H1 (cell line): Measurements from ENCODE around the gene EXTL1. TPM values are rescaled to one million over a fixed set of nuclear protein-coding genes. Genes with fewer than 3 reads are reported as not detected.

Experiments used
- CTCF ChIA-PET: fragments of 300-600 bp; sonication (Branson Sonifier 250); formaldehyde crosslinking; loops from one replicate; lab custom pipeline; 2021; ENCODE audit not compliant: partially characterized antibody; lab: Charles Lee
- POLR2A ChIA-PET: fragments of 300-600 bp; sonication (Branson Sonifier 250); formaldehyde crosslinking; loops from one replicate; lab custom pipeline; 2021; ENCODE audit warnings: inconsistent platforms; ENCODE audit not compliant: partially characterized antibody; lab: Charles Lee
- DNase-seq, 2 experiments: peaks; one replicate each; pipeline versions ENCODE4 v3.0.0 to v3.0.0-alpha.2; 2010 to 2022; ENCODE audit warnings: low spot score in 2 of 2, low read depth in 1 of 2, mixed read lengths in 1 of 2
- FAIRE-seq: peaks from 2 replicates; lab custom pipeline; 2011; peaks lifted over from hg19 to GRCh38; lab: Jason Lieb, UNC
- H2AFZ ChIP-seq: 2 replicates; pipeline ENCODE4 v1.8.1; 2012; ENCODE audit warnings: low read length, inconsistent platforms
- H2AK5ac ChIP-seq: 2 replicates; pipeline ENCODE4 v1.6.1; 2013; ENCODE audit warnings: low read depth, low read length
- H2BK120ac ChIP-seq: replicated peaks from 2 replicates; pipeline ENCODE3; 2013; ENCODE audit warnings: low read depth, low read length, inconsistent platforms
- H2BK12ac ChIP-seq: 2 replicates; pipeline ENCODE4 v1.6.1; 2013; ENCODE audit warnings: low read depth, low read length
- H2BK15ac ChIP-seq: 2 replicates; pipeline ENCODE4 v1.6.1; 2013; ENCODE audit warnings: low read length
- H2BK20ac ChIP-seq: 2 replicates; pipeline ENCODE4 v1.6.1; 2013; ENCODE audit warnings: low read length
- H2BK5ac ChIP-seq: 2 replicates; pipeline ENCODE4 v1.6.1; 2013; ENCODE audit warnings: low read depth, low read length
- H3K14ac ChIP-seq: 2 replicates; pipeline ENCODE4 v1.6.1; 2013; ENCODE audit warnings: inconsistent platforms; ENCODE audit not compliant: insufficient read length
- H3K18ac ChIP-seq: 2 replicates; pipeline ENCODE4 v1.6.1; 2013; ENCODE audit warnings: low read length; ENCODE audit errors: extremely low read depth
- H3K23ac ChIP-seq: 2 replicates; pipeline ENCODE4 v1.6.1; 2013; ENCODE audit warnings: inconsistent platforms; ENCODE audit not compliant: insufficient read length
- H3K23me2 ChIP-seq: 2 replicates; pipeline ENCODE4 v1.6.1; 2013; ENCODE audit warnings: low read depth, low read length
- H3K27ac ChIP-seq: 2 replicates; pipeline ENCODE4 v1.6.1; 2011; ENCODE audit warnings: low read depth, low read length, inconsistent platforms
- H3K27me3 ChIP-seq, 4 experiments: replicated peaks in 1 of 4; 1 replicate in 1 of 4; 2 replicates in 3 of 4; pipeline versions ENCODE4 v1.6.1 to v1.8.1; 2011 to 2013; ENCODE audit warnings: low read length in 3 of 4, mild to moderate bottlenecking in 3 of 4, inconsistent platforms in 2 of 4, mixed read lengths in 2 of 4, moderate library complexity in 1 of 4; ENCODE audit not compliant: control insufficient read depth in 3 of 4, insufficient read depth in 3 of 4; ENCODE audit errors: extremely low read depth in 1 of 4
- H3K36me3 ChIP-seq, 4 experiments: 2 replicates each; pipeline versions ENCODE4 v1.6.1 to v1.8.1; 2011 to 2013; ENCODE audit warnings: mild to moderate bottlenecking in 4 of 4, low read length in 3 of 4, moderate library complexity in 2 of 4, control low read depth in 1 of 4, inconsistent platforms in 1 of 4; ENCODE audit not compliant: insufficient read depth in 4 of 4, control insufficient read depth in 2 of 4
- H3K4ac ChIP-seq: replicated peaks from 2 replicates; pipeline ENCODE3; 2013; ENCODE audit warnings: low read length, low read depth, mixed read lengths, inconsistent platforms; ENCODE audit not compliant: insufficient read length
- H3K4me1 ChIP-seq, 4 experiments: replicated peaks in 1 of 4; 1 replicate in 1 of 4; 2 replicates in 3 of 4; pipeline versions ENCODE4 v1.6.1 to v1.8.1; 2011 to 2013; ENCODE audit warnings: low read length in 3 of 4, inconsistent platforms in 2 of 4, mixed read lengths in 1 of 4; ENCODE audit not compliant: insufficient read depth in 4 of 4, control insufficient read depth in 3 of 4
- H3K4me2 ChIP-seq, 2 experiments: 2 replicates each; pipeline versions ENCODE4 v1.6.1 to v1.8.1; 2011 to 2013; ENCODE audit warnings: low read depth in 2 of 2, low read length in 2 of 2, control low read depth in 1 of 2, inconsistent platforms in 1 of 2, mild to moderate bottlenecking in 1 of 2; ENCODE audit not compliant: insufficient read depth in 1 of 2
- H3K4me3 ChIP-seq, 4 experiments: fragments of 200-600, 300-600 bp in 1 of 4; sonication (generic), shearing (Covaris generic), sonication (Bioruptor Twin) in 1 of 4; 2 replicates each; pipeline versions ENCODE4 v1.5.1 to v1.8.1; 2011 to 2016; ENCODE audit warnings: low read length in 4 of 4, low read depth in 3 of 4, control low read depth in 2 of 4, inconsistent platforms in 2 of 4, mild to moderate bottlenecking in 2 of 4, mixed read lengths in 1 of 4, moderate library complexity in 1 of 4; ENCODE audit not compliant: insufficient read depth in 2 of 4; ENCODE audit errors: extremely low read depth in 1 of 4
- H3K56ac ChIP-seq: replicated peaks from 2 replicates; pipeline ENCODE3; 2013; ENCODE audit warnings: low read depth, mild to moderate bottlenecking, mixed read lengths, low read length, inconsistent platforms; ENCODE audit not compliant: insufficient read length
- H3K79me1 ChIP-seq: 2 replicates; pipeline ENCODE4 v1.6.1; 2013; ENCODE audit warnings: low read depth, low read length, control low read depth
- H3K79me2 ChIP-seq, 2 experiments: 2 replicates each; pipeline versions ENCODE4 v1.6.1 to v1.8.1; 2012 to 2013; ENCODE audit warnings: low read length in 2 of 2, mild to moderate bottlenecking in 2 of 2, inconsistent platforms in 1 of 2; ENCODE audit not compliant: insufficient read depth in 2 of 2, control insufficient read depth in 1 of 2
- H3K9ac ChIP-seq, 4 experiments: replicated peaks in 1 of 4; 1 replicate in 1 of 4; 2 replicates in 3 of 4; pipeline versions ENCODE4 v1.6.1 to v1.8.1; 2011 to 2013; ENCODE audit warnings: low read depth in 3 of 4, low read length in 3 of 4, control low read depth in 2 of 4, mild to moderate bottlenecking in 2 of 4, moderate library complexity in 2 of 4, inconsistent platforms in 1 of 4; ENCODE audit errors: extremely low read depth in 1 of 4
- H3K9me3 ChIP-seq, 2 experiments: 2 replicates each; pipeline versions ENCODE4 v1.6.1 to v1.8.1; 2012 to 2013; ENCODE audit warnings: mild to moderate bottlenecking in 2 of 2, moderate library complexity in 2 of 2, control low read depth in 1 of 2, inconsistent platforms in 1 of 2, low read depth in 1 of 2, low read length in 1 of 2, mixed read lengths in 1 of 2; ENCODE audit not compliant: insufficient read depth in 2 of 2
- H4K20me1 ChIP-seq, 2 experiments: replicated peaks in 1 of 2; 2 replicates each; pipeline versions ENCODE3 to v1.8.1; 2011 to 2013; ENCODE audit warnings: inconsistent platforms in 2 of 2, low read length in 2 of 2, mild to moderate bottlenecking in 1 of 2; ENCODE audit not compliant: insufficient read depth in 2 of 2, control insufficient read depth in 1 of 2
- H4K5ac ChIP-seq: 2 replicates; pipeline ENCODE4 v1.6.1; 2013; ENCODE audit warnings: low read length, low read depth, mixed read lengths, inconsistent platforms; ENCODE audit not compliant: insufficient read length
- H4K8ac ChIP-seq: 2 replicates; pipeline ENCODE4 v1.8.0; 2013; ENCODE audit warnings: mild to moderate bottlenecking, moderate library complexity, low read length, inconsistent platforms; ENCODE audit not compliant: insufficient read depth; ENCODE audit errors: extremely low read depth
- H4K91ac ChIP-seq: replicated peaks from 2 replicates; pipeline ENCODE3; 2013; ENCODE audit warnings: low read length, mixed read lengths, inconsistent platforms; ENCODE audit not compliant: insufficient read length
- BCL11A ChIP-seq, 2 experiments: IDR thresholded peaks; one replicate each; pipeline ENCODE4 v1.6.1; 2011; ENCODE audit warnings: low read depth in 2 of 2, low read length in 2 of 2, mild to moderate bottlenecking in 2 of 2
- GTF2F1 ChIP-seq: IDR thresholded peaks from 2 replicates; pipeline ENCODE4 v1.6.1; 2012; ENCODE audit warnings: low read depth, low read length, improper control_type of control experiment, borderline replicate concordance
- KDM1A ChIP-seq: fragments of 200-600, 300-600 bp; sonication (generic); IDR thresholded peaks from 2 replicates; pipeline ENCODE4 v1.7.1; 2016; ENCODE audit warnings: mild to moderate bottlenecking, low read length, borderline replicate concordance
- POLR2AphosphoS5 ChIP-seq: IDR thresholded peaks from 2 replicates; pipeline ENCODE4 v1.6.1; 2011; ENCODE audit warnings: low read depth, low read length
- TBP ChIP-seq: IDR thresholded peaks from 2 replicates; pipeline ENCODE4 v1.6.1; 2011; ENCODE audit warnings: low read depth, low read length, improper control_type of control experiment
- TEAD4 ChIP-seq: IDR thresholded peaks from 2 replicates; pipeline ENCODE4 v1.6.1; 2012; ENCODE audit warnings: low read depth, low read length, inconsistent platforms, mixed read lengths
- WGBS, 2 experiments: shearing (Covaris generic) in 1 of 2; methylation state at CpG; one replicate each; pipeline versions ENCODE4 v1.1.6 to v1.1.7; 2013 to 2015; ENCODE audit warnings: low lambda C conversion rate in 2 of 2, mixed read lengths in 2 of 2, inconsistent platforms in 1 of 2, low coverage in 1 of 2, missing lambda C conversion rate in 1 of 2; ENCODE audit not compliant: insufficient replicate concordance in 2 of 2, insufficient coverage in 1 of 2, insufficient read length in 1 of 2; ENCODE audit errors: extremely low coverage in 1 of 2, missing lambda C conversion rate in 1 of 2; 5-methylcytosine and 5-hydroxymethylcytosine counted together
- long read RNA-seq, 2 experiments: library from RNA in 1 of 2; library from capped mRNA in 1 of 2; stranded (forward); transcript quantifications; one replicate each; pipeline ENCODE4 v2.0.0, GENCODE V29; 2021; ENCODE audit warnings: inconsistent platforms in 1 of 2
- polyA minus RNA-seq, 3 experiments: library from RNA; depleted of rRNA, polyadenylated mRNA; stranded (reverse); fragments of >200 nt; gene quantifications; 1 replicate in 2 of 3; 2 replicates in 1 of 3; pipeline ENCODE4 v1.2.3, GENCODE V29; 2011
- polyA plus RNA-seq, 7 experiments: library from polyadenylated mRNA; depleted of rRNA in 3 of 7; stranded (reverse) in 5 of 7; unstranded in 2 of 7; fragments of >200 nt in 5 of 7; fragments of 200-250 nt in 2 of 7; gene quantifications; 1 replicate in 5 of 7; 2 replicates in 1 of 7; 4 replicates in 1 of 7; pipeline versions ENCODE4 v1.2.1 to v1.2.3, GENCODE V29; 2011 to 2013; ENCODE audit warnings: missing spikeins in 2 of 7, mixed read lengths in 2 of 7
- total RNA-seq: library from RNA; stranded (reverse); fragmentation: NEBNext Ultra II Directional; extraction: Animal tissue kit (Norgen Biotek cat#: 25700); gene quantifications from 2 replicates; pipeline ENCODE4 v1.2.1, GENCODE V29; 2021
- TF ChIP-seq, protein P1 (sequence below): IDR thresholded peaks from 2 replicates; pipeline ENCODE4 v1.6.1; 2012; ENCODE audit warnings: low read length, inconsistent platforms

The EXTL1 gene
- 1.2 and 1.3 TPM in 2 replicates for total RNA-seq
- 0.89 and 2.0 TPM in 2 replicates for polyA plus RNA-seq (2011; rRNA removed)
- 1.2 TPM for polyA plus RNA-seq (2011; cell fraction: cytosol; rRNA removed)
- 3.4 TPM for polyA plus RNA-seq (2011; cell fraction: nucleus; rRNA removed)
- polyA plus RNA-seq (2012, experiment 1 of 2), result 0.34 to 0.88 TPM (median 0.71 TPM) in 4 replicates
- 0.60 TPM for polyA plus RNA-seq (2012, experiment 2 of 2)
- 0.41 TPM for polyA plus RNA-seq (2013, experiment 1 of 2)
- polyA plus RNA-seq (2013, experiment 2 of 2), result 0.33 TPM
- 2.3 and 2.8 TPM in 2 replicates for polyA minus RNA-seq (2011; rRNA and poly(A)+ RNA removed)
- polyA minus RNA-seq (2011; cell fraction: cytosol; rRNA and poly(A)+ RNA removed), result not detected
- 6.6 TPM for polyA minus RNA-seq (2011; cell fraction: nucleus; rRNA and poly(A)+ RNA removed)
- long read RNA-seq, experiment 1, partial matches to known transcripts, result 1 of 1 reads
- long read RNA-seq, experiment 1, other reads (novel, unspliced or antisense), result 0 of 1 reads
- long read RNA-seq, experiment 2, partial matches to known transcripts, result 0 of 1 reads
- long read RNA-seq, experiment 2, other reads (novel, unspliced or antisense), result 1 of 1 reads

DNA sequence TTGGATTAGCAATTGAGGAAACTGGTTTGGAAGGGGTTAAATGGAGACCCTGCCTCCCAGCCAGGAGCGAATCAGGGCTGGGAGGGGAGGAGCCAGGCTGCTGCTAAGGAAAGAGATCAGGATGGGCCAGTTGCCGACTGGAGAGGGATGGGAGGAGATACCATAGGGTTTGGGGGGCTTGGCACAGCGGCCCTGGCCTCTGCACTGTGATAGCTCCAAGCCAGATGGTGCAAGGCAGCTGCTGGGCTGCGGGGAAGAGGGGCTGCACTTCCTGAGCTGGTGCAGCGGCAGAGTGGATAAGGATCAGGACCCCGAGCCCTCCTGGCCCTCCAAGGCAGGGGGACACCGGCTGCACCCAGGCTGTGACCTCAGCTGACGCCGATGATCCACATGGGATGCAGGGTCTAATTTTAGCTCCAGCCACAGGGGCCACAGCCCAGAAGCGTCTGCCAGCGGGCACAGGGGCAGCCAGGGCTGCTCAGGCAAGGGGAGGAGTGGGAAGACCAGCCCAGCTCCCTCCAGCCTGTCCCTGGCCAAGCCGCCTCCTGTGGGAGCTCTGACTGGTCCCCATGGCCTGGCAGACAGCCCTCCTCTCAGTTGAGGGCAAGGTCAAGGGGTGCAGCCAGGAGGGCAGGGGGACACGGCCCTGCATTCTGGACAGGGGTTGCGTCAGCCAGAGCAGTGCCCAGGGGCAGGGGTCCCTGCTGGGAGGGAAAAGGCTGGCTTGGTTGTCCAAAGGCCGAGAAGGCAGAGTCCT is at the start of gene EXTL1:
TSS of gene EXTL1 (plus strand) at position 129 of the 757 bp plus-strand sequence. CDS start 872 bp downstream, outside the sequence.
- Histone ChIP-seq H2AK5ac (peak within 1 kb of the TSS; percentile 85), H4K20me1 (no peaks in the 10 kb centered on the region), H2BK12ac (peak within 1 kb of the TSS; percentile 75), H3K9me3 (no peaks in the 10 kb centered on the region), H3K18ac (peak within 1 kb of the TSS; percentile 95), H3K23ac (no peak within 1 kb of the TSS), H3K79me2 (no peaks in the 10 kb centered on the region), H3K4ac (no peak within 1 kb of the TSS), H2BK15ac (peak within 1 kb of the TSS; percentile 95), H2BK5ac (peak within 1 kb of the TSS; percentile 81; the same call in 1 of the 2 replicates), H3K4me3 (peak within 1 kb of the TSS; percentile 36 to 55 (median 38)), H3K79me1 (no peaks in the 10 kb centered on the region), H3K14ac (no peak within 1 kb of the TSS), H3K36me3 (no peaks in the 10 kb centered on the region), H3K23me2 (peaks cover 3% of the 10 kb centered on the region; the same call in 1 of the 2 replicates), H3K27me3 (no peaks in the 10 kb centered on the region), H2AFZ (no peak within 1 kb of the TSS), H4K5ac (peak within 1 kb of the TSS; percentile 31), H3K4me2 (peak within 1 kb of the TSS; percentile 74 to 89), H4K91ac (peak within 1 kb of the TSS; percentile 31), H2BK20ac (no peak within 1 kb of the TSS), H3K56ac (no peak within 1 kb of the TSS), H3K9ac (no peak within 1 kb of the TSS), H3K4me1 (peaks cover 0 to 19% (median 12%) of the 10 kb centered on the region in 4 experiments; a peak in 6 of 7 replicates), H4K8ac (peak within 1 kb of the TSS; percentile 35; the same call in 1 of the 2 replicates), H3K27ac (no peak within 1 kb of the TSS; the same call in 1 of the 2 replicates), H2BK120ac (no peak within 1 kb of the TSS)
- FAIRE-seq (peak; percentile 96), DNase-seq (peak; percentile 59 to 81)
- POLR2A ChIA-PET, result interaction anchor here (0.6 to 1.9 kb wide), 6 partner anchors 9 to 127 kb away, joined by 3 to 5 read pairs (median 4); partner anchors contain the start of gene PAFAH2
- WGBS, 2 experiments, result 31% methylated on average over 11 of the region's 15 CpGs; no CpG with 5 or more reads in 1 of the 2 experiments
- CTCF ChIA-PET, result interaction anchor here (0.6 to 6.4 kb wide), 8 partner anchors 9 to 183 kb away, joined by 3 to 46 read pairs (median 10); partner anchors contain the start of gene PAFAH2
- TF ChIP-seq, protein P1, sequence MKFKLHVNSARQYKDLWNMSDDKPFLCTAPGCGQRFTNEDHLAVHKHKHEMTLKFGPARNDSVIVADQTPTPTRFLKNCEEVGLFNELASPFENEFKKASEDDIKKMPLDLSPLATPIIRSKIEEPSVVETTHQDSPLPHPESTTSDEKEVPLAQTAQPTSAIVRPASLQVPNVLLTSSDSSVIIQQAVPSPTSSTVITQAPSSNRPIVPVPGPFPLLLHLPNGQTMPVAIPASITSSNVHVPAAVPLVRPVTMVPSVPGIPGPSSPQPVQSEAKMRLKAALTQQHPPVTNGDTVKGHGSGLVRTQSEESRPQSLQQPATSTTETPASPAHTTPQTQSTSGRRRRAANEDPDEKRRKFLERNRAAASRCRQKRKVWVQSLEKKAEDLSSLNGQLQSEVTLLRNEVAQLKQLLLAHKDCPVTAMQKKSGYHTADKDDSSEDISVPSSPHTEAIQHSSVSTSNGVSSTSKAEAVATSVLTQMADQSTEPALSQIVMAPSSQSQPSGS, result no peak
- TF ChIP-seq POLR2AphosphoS5 (peak; percentile 55; the same call in 1 of the 2 replicates), KDM1A (no peak), GTF2F1 (no peak), BCL11A (IDR thresholded peaks at IDR 0.05; ENCODE audit: low read depth in 2 of 2, low read length in 2 of 2) (no peak), TEAD4 (no peak), TBP (peak; percentile 63)
